ENCODE data around the gene NAA25.
A peak's percentile ranks its signal among the peaks of the same experiment; 100 is the strongest.
"Not testable (repeated sequence)": the region's sequence is repeated elsewhere in the genome, so short reads cannot be mapped to it uniquely, and the experiment has no call there.

NAA25 gene

GRCh38 chr12:112049351-112049750, 59.2 kb downstream of the NAA25 start:
- no peak for DNase-seq

DNA sequence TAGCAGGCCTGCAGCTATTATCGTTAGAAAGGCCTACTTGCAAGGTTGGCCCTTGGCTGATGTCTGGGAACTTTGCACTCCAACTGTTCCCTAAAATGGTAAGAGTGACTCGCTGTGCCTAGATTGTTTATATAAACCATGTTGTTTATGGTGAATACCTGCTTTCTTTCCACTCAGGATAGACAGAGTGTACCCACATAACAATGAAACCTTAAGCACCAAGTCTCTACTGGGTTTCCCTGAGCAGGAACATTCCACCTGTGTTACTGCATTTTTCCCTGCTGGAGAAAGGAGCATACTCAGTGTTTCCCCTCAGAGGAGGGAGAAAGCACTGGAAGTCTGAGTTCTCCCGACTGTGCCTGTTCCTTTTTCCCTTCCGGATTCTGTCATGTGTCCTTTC, 62.6 kb downstream of the NAA25 start:
- no peak for DNase-seq

- not testable (repeated sequence) for DNase-seq
Measured at GRCh38 chr12:112036614-112037013, 72.0 kb downstream of the NAA25 start.

DNA sequence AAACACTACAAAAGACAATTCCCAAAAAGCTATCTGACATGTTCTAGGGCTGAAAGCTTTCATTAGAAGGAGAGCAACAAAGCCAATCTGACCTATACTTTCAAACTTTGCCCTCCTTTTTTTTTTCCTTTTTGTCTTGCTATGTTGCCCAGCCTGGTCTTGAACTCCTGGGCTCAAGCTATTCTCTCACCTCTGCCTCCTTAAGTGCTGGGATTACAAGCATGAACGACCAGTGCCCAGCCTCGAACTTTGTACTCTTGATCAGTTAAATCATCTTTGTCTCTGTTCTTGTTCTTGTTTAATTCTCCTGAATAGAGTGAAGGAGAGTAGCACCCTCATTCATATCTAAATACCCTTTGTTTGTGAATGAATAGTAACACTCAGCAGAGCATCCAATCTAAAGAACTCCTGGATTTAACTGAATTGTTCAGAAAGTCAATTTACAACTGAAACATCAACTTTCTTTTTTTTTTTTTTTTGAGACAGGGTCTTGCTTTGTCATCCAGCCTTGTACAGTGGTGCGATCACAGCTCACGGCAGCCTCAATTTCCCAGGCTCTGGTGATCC, 73.3 kb downstream of the NAA25 start:
- no peak for DNase-seq

DNA sequence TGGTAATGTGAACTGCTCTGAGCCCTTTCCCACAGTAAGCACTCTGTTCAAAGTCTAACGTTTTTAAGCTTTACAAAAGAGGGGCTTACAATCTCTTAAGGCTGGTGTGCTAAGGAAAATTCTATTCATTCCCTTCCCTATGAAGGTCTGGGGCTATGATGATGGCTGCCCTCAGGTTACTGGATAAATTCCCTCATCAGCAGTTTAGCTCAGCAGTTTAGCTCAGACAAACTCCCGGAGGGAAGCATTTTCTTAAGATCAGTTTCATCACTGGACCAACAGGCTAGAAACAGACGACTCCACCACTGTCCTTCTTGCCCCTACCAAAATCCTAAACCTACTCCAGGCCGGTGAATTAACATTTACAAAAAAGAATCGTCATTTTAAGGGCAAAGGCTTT, 76.3 kb downstream of the NAA25 start:
- DNase-seq = no peak

- DNase-seq = no peak
Measured at GRCh38 chr12:112031472-112031871, 77.1 kb downstream of the NAA25 start.

- DNase-seq = peak in 1 of 2 donors; percentile 62
Measured at GRCh38 chr12:112029301-112029700, 79.3 kb downstream of the NAA25 start.

DNA sequence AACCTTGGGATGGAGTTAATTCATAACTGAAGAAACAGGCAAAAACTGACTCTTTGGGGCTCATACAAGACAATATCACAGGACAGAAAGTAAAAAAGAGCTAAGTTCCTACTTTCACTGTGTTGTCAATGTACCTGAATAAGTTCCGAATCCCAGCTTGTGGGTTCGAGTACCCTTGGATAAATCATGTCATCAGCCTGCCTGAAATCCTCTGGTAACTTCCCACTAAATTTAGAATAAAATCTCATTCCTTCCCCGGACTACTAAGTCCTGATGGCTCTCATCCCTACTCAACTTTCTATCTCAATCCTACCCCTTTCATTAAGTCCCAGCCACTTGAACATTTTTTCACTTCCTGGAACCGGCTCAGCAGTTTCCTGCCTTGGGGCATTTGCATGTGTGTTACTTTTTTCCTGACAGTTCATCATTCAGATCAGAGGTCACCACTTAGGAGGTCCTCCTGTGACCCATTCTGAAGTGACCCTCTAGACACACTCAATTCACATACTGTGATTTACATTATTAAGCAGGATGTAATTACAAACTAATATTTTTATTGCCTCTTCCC, 82.7 kb downstream of the NAA25 start:
- no peak for DNase-seq

- DNase-seq = no peak
Measured at GRCh38 chr12:112023759-112024396, 84.7 kb downstream of the NAA25 start.

DNA sequence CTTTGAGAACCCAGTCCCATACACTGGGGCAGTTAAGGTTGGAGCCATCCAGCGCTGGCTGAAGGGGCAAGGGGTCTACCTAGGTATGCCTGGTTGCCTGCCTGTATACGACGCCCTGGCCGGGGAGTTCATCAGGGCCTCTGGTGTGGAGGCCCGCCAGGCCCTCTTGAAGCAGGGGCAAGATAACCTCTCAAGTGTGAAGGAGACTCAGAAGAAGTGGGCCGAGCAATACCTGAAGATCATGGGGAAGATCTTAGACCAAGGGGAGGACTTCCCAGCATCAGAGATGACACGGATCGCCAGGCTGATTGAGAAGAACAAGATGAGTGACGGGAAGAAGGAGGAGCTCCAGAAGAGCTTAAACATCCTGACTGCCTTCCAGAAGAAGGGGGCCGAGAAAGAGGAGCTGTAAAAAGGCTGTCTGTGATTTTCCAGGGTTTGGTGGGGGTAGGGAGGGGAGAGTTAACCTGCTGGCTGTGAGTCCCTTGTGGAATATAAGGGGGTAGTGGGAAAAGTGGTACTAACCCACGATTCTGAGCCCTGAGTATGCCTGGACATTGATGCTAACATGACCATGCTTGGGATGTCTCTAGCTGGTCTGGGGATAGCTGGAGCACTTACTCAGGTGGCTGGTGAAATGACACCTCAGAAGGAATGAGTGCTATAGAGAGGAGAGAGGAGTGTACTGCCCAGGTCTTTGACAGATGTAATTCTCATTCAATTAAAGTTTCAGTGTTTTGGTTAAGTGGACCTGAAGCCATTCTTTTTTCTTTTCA, 86.2 kb downstream of the NAA25 start:
- no peak for DNase-seq

GRCh38 chr12:112020947-112021457, 87.6 kb downstream of the NAA25 start:
- no peak for DNase-seq

GRCh38 chr12:112018571-112019237, 89.9 kb downstream of the NAA25 start:
- DNase-seq = no peak

DNA sequence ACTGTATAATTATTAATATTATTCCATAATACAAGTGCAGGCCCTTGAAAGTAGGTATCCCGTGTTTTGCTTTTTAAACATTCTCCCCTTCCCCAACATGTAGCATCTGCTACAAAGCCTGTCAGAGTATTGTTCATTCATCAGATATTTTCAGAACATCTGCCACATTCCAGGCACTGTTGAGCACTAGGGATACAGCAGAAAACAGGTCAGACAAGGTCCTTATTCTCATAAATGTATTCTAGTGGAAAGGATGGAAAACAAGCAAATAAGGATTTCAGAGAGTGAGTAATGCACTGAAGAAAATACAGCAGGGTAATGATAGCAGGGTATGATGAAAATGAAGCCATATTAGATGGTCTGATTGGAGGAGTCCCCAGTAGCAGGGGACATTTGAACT, 91.5 kb downstream of the NAA25 start:
- no peak for DNase-seq

- no peak for DNase-seq
Measured at GRCh38 chr12:112015938-112016337, 92.6 kb downstream of the NAA25 start.

GRCh38 chr12:112013601-112014402, 94.8 kb downstream of the NAA25 start:
- no peak for DNase-seq

DNA sequence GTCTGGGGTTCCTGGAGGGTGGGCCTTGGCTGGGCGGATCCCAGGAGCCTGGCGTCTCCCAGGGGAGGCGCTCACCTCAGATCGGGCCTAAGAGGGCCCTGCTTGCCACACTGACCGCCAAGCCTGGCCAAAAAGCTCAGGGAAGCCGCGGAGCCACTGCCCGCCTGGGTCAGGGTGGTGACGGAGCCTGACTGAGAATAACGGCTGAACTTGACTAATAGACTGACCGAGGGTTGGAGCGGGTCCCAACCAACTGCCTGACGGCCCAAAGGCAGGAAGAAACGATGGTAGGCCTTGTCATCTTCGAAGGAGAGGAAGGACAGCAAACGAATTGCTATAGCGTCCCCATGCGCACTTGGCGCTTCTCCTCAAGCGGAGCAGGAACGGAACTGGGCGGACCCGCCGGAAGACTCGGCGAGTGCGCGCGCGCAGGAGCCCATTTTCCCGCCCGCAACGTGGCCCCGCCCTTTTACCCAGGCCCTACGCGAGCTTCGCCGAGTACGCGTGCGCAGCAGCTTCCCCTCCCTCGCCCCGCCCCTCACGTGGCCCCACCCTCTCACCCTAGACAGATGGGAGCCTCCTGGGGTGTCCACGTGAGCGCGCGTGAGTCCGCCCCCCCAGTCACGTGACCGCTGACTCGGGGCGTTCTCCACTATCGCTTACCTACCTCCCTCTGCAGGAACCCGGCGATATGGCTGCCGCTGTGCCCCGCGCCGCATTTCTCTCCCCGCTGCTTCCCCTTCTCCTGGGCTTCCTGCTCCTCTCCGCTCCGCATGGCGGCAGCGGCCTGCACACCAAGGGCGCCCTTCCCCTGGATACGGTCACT, 95.6 kb downstream of the NAA25 start, which contains the start of the genes ERP29 and TMEM116:
Gene ERP29 (plus strand): TSS at position 652 of the 826 bp plus-strand sequence. CDS start 40 bp downstream, at position 692.
Gene TMEM116 (minus strand): TSS at position 391 of the 826 bp plus-strand sequence. CDS start 7,895 bp downstream, outside the sequence.
- DNase-seq = peak; percentile 95 to 99

- DNase-seq = no peak
Measured at GRCh38 chr12:112011685-112012084, 96.9 kb downstream of the NAA25 start.

DNA sequence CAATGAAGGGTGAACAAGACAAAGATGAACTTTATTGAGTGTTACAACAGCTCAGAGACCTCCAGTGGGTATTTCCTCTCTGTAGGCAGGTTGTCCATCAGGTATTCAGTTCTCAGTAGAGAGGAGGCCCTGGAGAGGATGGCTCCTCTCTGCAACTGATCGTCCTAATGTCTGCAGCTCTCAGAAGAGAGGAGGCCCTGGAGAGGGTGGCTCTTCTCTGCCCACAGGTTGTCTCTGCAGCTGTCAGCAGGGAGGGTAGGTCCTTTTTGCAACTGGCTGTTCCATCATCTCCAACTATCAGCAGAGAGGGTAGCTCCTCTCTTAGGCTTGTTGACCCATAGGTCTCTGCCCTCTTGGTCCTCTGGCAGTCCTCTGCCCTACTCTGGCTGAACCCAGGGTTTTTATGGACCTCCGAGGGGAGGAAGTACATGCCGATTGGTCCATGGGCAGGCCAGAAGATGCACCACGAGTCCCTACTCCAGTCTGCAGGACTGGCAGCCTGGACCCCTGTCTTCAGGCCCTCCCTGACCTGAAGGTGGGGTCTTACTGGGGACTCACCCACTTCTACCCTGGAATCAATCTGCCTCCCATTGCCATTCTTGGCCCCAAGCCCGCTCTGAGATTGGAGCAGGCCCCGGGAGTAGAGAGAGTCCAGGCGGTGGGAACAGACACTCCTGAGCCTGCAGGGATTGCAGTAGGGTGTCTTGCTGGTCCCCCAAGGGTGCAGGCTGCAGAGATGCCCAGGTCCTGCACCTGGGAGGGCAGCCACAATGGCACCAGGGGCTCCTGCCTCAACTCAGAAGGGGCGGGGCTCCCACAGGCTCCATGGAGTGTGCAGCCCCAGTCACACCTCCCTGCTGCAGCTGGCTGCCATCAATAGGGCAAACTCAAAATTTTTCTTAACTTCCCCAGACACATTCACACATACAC, 97.9 kb downstream of the NAA25 start:
- no peak for DNase-seq

DNA sequence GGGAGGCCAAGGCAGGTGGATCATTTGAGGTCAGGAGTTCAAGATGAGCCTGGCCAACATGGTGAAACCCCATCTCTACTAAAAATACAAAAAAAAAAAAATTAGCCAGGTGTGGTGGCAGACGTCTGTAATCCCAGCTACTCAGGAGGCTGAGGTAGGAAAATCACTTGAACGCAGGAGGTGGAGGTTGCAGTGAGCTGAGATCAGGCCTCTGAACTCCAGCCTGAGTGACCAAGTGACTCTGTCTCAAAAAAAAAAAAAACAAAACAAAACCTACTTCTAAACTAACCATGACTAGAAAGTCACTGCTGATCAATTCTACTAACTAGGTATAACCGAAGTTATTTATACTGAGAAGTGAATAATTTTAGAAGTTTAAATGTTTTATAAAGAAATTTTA, 99.0 kb downstream of the NAA25 start:
- not testable (repeated sequence) for DNase-seq

- no peak for DNase-seq
Measured at GRCh38 chr12:112008918-112009317, 99.7 kb downstream of the NAA25 start.

Measured in bone marrow (tissue), 2 donors.